ENCODE results near the gene OGG1.
A peak's percentile ranks its signal among the peaks of the same experiment; 100 is the strongest.

Gene OGG1

DNA sequence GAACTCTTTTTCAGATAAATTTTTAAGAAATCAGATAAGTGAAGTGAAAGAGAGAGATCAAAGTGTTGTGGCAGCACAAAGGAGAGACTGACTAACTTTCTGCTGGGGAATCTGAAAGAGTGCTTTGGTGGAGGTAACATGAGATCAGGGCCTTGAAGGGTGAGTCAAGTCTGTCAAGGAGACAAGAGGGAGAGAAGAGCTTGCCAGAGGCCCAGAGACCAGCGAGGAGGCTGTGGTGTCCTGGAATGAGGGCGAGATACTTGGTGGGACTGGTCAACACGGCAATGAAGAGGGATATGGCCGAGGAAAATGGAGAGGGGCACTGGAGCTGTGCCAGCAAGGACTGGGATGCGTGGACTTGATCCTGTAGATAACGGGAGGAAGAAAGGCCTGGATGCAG lies 38.0 kb downstream of the OGG1 start:
- DNase-seq = no peak

DNA sequence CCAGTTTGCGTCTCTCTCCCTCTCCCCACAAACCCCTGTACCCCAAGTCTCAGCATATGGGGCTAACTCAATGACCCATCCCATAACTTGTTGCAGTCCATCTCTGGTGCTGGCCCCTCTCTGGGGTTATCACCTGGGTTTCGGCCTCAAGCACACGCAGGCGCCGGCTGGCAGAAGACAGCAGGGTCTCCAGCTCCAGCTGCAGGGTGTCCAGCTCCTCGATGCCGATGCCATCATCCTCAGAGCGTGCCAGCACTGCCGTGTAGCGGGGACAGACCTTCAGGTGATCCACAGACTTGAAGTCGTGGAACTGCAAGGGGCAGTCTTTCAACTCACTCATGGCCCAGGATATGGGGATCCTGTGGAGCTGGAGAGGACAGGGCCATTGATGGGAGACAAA lies 41.4 kb downstream of the OGG1 start:
- DNase-seq = no peak

DNA sequence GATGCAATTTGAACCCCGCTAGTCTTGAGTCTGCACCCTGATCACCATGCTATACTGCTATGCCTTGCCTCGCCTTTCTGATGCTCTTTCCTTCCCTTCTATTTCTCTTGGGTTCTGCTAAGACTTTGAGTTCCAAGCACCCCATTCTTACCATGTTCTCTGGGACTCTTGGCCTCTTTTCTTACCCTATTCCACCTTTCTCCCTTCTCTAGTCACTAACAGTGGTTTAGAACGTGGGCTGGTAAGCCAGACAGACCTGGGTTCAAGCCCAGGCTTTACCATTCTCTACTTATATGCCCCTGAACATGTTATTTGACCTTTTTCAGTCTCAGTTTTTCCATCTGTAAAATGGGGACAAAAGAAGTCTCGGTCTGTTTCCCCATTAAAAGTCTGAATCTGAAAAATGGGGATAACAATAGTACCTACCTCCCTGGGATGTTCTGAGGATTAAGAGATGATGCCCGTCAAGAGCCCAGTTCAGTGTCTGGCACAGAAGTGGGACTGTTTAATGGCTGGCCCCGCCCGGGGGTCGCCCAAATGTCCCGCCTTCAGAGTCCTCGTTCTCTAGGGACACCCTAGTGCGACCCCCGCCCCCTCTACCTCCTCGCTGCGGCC lies 42.1 kb downstream of the OGG1 start:
- no peak for DNase-seq

DNA sequence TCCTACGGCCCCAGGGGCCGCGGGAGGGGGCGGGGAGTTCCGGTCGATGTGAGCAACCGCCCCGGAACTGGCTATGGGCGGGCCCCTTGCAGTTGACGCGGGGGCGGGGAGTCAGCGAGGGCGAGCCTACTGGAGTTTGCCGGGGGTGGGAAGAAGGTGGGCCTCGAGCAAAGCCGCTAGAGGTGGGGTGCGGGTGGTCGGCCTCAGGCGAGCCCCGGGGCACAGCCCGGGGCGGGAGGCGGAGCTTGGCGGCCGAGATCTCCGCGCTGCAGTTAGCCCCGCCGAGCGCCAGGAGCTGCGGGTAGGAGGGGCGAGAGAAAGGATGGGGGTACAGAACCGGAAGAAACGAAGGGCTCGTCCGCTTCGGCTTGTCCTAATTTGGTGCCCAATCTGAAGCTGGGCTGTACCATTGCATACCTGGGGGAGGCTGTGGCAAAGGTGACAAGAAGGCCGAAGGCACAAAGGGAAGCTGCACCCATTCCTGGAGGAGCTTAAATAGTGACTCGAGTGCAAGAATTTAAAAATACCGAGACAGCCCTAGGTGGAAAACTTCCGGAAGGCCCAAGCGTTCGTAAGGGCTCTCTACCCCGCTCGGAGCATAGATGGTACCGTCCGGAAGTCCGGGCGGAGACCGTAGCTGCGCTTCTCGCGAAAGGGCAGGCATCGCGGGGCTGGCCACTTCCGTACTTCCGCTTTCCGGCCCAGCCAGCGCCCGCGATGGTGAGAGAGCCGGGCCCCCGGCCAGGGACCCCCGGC lies 42.8 kb downstream of the OGG1 start, which contains the start of the genes ARPC4 and TADA3:
TSS of gene ARPC4 (plus strand) at position 678 of the 756 bp plus-strand sequence. CDS start at position 718, 40 bp downstream.
TSS of gene TADA3 (minus strand) at position 69 of the 756 bp plus-strand sequence. CDS start 1,007 bp downstream, outside the sequence.
- DNase-seq = peak; percentile 94

DNA sequence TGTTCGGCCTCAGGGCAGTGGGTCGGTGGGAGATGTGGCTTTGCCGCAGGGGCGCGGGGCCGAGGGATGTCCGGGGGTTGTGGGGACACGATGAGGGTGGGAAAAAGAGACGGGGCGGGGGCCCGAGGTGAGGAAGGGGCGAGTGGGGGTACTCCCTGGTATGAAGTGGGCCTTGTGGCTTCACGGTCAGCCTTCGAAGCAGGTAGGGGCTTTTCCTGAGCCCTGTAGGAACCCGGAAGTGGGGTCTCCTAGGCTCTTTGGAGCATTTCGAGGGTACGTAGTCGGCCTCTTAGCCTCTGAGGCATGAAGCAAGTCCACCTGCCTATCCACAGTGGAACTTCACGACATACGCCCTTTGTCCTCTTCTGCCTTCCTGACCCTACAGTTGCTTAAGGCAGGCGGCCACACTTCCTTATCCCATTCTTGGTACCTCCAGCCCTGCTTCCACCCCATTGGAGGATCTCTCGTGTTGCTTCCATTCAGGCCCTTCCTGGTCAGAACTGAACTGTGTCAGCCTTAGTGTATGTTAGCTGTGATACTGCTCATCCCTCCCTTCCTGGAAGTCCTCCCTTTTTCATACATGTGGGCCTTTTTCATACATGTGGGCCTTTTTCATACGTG lies 43.5 kb downstream of the OGG1 start:
- no peak for DNase-seq

DNA sequence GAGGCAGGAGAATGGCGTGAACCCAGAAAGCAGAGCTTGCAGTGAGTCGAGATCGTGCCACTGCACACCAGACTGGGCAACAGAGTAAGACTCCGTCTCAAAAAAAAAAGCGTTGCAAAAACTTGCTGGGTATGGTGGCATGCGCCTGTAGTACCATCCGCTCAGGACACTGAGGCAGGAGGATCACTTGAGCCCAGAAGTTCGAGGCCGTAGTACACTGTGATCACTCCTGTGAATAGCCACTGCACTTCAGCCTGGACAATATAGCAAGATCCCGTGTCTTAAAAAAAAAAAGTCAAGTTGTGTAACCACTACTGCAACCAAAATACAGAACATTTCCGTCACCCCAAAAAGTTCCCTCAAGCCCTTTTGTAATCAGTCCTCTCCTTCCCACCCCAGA lies 44.6 kb downstream of the OGG1 start:
- DNase-seq = no peak

DNA sequence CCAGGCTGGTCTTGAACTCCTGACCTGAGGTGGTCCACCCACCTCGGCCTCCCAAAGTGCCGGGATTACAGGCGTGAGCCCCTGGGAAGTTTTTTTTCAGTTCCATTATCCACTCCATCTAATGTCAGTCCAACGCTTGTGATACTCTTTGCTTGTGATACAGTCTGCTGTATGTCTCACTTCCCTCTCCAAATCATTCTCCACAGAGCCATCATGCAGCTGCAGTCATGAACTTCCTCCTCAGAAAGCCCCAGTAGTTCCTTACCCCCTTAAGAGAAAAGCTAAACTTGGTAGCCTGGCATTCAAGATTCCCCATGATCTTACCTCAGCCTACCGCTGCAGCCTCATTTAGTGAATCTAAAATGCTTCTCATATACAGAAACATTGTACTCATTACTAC lies 45.5 kb downstream of the OGG1 start:
- no peak for DNase-seq

DNA sequence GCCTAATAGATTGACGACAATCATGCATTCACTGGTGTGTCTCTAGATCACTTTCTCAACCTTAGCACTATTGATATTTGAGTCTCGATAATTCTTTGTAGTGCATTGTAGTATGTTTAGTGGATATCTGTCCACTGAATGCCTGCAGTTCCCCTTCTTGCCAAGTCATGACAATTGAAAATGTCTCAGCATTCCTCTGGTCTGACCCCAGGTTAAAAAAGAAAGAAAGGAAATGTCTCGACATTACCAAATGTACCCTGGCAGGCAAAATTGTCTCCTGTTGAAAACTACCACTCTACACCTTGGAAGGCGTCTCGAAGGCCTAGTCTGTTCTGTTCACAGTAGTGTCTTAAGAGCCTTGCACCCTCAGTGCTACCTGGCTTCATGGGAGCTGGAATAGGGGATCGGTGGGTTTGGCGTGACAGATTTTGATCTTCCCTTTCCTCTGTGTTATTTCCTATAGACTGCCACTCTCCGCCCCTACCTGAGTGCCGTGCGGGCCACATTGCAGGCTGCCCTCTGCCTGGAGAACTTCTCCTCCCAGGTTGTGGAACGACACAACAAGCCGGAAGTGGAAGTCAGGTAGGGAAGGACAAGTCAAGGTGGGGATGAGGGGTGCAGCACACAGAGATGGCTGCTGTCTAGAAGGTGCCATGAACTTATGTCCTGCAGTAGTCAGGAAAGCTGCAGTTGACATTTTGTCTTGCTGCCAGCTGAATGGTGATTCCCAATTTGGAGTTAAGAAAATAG lies 47.6 kb downstream of the OGG1 start:
- DNase-seq = no peak

DNA sequence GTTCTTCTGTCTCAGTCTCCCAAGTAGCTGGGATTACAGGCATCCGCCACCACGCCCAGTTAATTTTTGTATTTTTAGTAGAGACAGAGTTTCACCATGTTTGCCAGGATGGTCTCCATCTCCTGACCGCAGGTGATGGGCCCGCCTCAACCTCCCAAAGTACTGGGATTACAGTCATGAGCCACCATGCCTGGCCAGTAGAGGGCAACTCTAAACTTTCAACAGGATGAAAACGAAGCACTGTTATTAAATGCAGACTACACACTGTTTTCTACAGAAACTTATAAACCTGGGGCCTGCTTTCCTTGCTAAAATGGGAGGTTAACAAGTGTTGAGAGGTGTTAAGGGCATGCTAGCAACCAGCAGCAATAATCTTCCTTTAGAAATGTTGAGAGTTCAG lies 50.8 kb downstream of the OGG1 start:
- no peak for DNase-seq

DNA sequence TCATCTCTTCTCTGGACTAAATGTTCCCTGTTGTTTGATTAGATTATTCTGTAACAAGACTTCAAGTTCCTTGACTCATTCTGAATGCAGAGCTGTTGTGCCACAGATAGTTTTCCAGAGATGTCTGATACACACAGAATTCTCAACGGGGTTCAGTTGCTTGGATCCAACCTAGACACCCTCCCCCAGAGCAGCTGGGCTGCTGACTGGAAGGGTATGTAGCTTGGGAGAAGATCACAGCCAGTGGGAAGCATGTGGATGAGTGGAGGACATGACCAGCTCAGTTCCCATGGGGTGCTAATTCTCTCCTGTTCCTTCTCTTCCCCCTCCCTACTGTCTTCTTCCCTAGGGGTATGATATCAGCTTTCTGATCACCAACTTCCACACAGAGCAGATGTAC lies 53.7 kb downstream of the OGG1 start:
- no peak for DNase-seq

DNA sequence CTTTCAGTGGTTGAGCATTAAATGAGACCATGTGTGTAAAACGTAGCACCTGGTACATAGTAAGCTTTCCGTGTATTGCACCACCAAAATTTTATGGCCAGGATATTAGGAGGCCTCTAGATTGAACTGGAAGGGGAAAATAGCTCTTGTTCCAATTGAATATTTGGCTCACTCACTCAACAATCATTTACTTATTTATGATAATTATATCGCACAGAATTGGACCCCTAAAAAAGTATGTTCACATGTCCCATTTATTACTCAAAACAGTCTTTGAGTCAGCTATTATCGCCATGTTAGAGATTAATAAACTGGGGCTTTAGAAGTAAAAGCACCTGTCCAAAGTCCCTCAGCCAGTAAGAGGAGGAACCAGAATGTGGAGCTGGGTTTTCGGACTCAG lies 55.2 kb downstream of the OGG1 start:
- DNase-seq = no peak

DNA sequence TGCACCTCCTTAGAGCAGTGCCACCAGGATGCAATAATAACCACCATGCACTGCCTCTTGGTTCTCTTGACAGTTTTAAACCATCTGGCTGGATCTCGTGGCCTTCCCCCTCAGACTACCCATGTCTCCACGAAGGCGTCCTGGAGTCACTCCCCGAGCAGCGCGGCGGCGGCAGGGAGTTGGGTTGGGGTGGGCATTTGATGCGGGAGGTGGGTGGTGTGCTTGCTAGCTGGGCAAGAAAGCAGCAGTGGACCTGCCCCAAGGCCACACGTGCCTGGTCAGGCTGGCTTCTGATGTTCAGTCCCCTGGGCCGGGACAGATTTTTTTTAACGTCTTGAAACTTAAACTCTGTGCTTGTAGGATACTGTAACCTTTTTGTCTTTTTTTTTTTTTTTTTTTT lies 56.4 kb downstream of the OGG1 start:
- no peak for DNase-seq
